Hepatocyte (in vitro differentiated cells): ENCODE measurements around the gene AARSD1.
A peak's percentile ranks its signal among the peaks of the same experiment; 100 is the strongest.

Experiments
- EZH2 ChIP-seq: fragments of 200-600 bp; sonication (generic); IDR thresholded peaks from 2 replicates; pipeline ENCODE4 v1.6.1; 2016; ENCODE audit warnings: antibody characterized with exemption, mild to moderate bottlenecking, borderline replicate concordance
- EZH2phosphoT487 ChIP-seq: fragments of 200-600 bp; sonication (generic); IDR thresholded peaks from one replicate; pipeline ENCODE4 v1.6.1; 2018; ENCODE audit warnings: antibody characterized with exemption, mild to moderate bottlenecking, low read depth, moderate library complexity; ENCODE audit not compliant: unreplicated experiment, severe bottlenecking
- TF ChIP-seq, protein P1 (sequence below): fragments of 200-600 bp; sonication (generic); IDR thresholded peaks from 2 replicates; pipeline ENCODE4 v1.5.1; 2016; ENCODE audit warnings: antibody characterized with exemption, mild to moderate bottlenecking; ENCODE audit not compliant: poor library complexity

- TF ChIP-seq, protein P1, sequence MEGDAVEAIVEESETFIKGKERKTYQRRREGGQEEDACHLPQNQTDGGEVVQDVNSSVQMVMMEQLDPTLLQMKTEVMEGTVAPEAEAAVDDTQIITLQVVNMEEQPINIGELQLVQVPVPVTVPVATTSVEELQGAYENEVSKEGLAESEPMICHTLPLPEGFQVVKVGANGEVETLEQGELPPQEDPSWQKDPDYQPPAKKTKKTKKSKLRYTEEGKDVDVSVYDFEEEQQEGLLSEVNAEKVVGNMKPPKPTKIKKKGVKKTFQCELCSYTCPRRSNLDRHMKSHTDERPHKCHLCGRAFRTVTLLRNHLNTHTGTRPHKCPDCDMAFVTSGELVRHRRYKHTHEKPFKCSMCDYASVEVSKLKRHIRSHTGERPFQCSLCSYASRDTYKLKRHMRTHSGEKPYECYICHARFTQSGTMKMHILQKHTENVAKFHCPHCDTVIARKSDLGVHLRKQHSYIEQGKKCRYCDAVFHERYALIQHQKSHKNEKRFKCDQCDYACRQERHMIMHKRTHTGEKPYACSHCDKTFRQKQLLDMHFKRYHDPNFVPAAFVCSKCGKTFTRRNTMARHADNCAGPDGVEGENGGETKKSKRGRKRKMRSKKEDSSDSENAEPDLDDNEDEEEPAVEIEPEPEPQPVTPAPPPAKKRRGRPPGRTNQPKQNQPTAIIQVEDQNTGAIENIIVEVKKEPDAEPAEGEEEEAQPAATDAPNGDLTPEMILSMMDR, result peak; percentile 77
- TF ChIP-seq EZH2, result no peak
- no peak for TF ChIP-seq EZH2phosphoT487
Measured at GRCh38 chr17:42997984-42998938, 34.0 kb upstream of the AARSD1 start, which contains the start of gene RPL27.
